Parathyroid adenoma (tissue), 2 donors: ENCODE results near the gene ARAP2.

Source experiments
- H2AFZ ChIP-seq: fragments of 300-600 bp; sonication (generic); one replicate; pipeline ENCODE4 v1.7.0; 2017; ENCODE audit warnings: antibody characterized with exemption, mild to moderate bottlenecking
- H3K27ac ChIP-seq: fragments of 300-600 bp; sonication (generic); one replicate; pipeline ENCODE4 v1.7.0; 2017
- H3K27me3 ChIP-seq: fragments of 300-600 bp; sonication (generic); one replicate; pipeline ENCODE4 v1.7.0; 2017; ENCODE audit warnings: low read length; ENCODE audit not compliant: control insufficient read depth, insufficient read depth
- H3K36me3 ChIP-seq: fragments of 300-600 bp; sonication (generic); one replicate; pipeline ENCODE4 v1.7.0; 2017; ENCODE audit warnings: low read length; ENCODE audit not compliant: control insufficient read depth, insufficient read depth
- H3K4me1 ChIP-seq: fragments of 300-600 bp; sonication (generic); one replicate; pipeline ENCODE4 v1.7.0; 2017; ENCODE audit warnings: control low read depth
- H3K4me2 ChIP-seq: fragments of 300-600 bp; sonication (generic); one replicate; pipeline ENCODE4 v1.7.0; 2017; ENCODE audit warnings: low read length
- H3K4me3 ChIP-seq: fragments of 300-600 bp; sonication (generic); one replicate; pipeline ENCODE4 v1.7.0; 2017; ENCODE audit warnings: low read depth, low read length
- H3K79me2 ChIP-seq: fragments of 300-600 bp; sonication (generic); one replicate; pipeline ENCODE4 v1.7.0; 2017; ENCODE audit warnings: control low read depth
- H3K9ac ChIP-seq: fragments of 300-600 bp; sonication (generic); one replicate; pipeline ENCODE4 v1.7.0; 2017; ENCODE audit warnings: mild to moderate bottlenecking
- H3K9me3 ChIP-seq: fragments of 300-600 bp; sonication (generic); one replicate; pipeline ENCODE4 v1.7.0; 2017; ENCODE audit warnings: low read length; ENCODE audit not compliant: control insufficient read depth
- TF ChIP-seq, protein P1 (sequence below): fragments of 300-600 bp; sonication (generic); IDR thresholded peaks from one replicate; pipeline ENCODE4 v1.7.0; 2017; ENCODE audit warnings: antibody characterized with exemption, mild to moderate bottlenecking
- donor health status: primary hyperparathyroidism.

ARAP2 gene

DNA sequence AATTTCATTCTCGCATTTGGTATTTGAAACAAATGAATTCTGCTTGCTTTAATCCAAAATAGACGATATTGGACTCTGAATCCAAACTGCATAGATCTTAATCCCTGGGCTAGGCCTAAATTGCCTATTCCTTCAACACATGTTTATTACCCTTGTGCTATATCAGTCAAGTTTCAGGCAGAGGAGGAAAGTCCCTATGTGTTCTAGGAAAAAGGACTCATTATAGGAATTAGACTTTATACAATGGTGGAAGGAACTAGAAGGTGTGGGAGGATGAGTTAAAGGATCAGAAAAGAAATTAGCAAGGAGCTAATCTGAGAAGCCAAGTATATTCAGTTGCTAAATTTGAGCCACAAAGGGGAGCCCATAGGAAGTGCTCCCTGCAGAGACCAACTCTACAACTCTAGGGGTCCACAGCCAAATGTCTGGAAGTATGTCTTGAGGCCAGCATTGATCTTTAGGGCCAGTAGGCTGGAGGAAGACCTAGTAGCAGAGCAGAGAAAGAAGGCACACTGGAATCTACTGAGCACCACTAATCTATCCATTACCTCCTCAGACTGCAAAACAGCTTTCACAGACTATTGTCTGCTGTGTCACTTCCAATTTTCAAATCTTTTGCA, 20.0 kb upstream of the ARAP2 start:
- H3K27me3 ChIP-seq, result no peaks in the 10 kb centered on the region
- H3K4me1 ChIP-seq, result no peaks in the 10 kb centered on the region
- H3K79me2 ChIP-seq, result no peaks in the 10 kb centered on the region
- H2AFZ ChIP-seq, result no peak overlapping the region
- TF ChIP-seq, protein P1, sequence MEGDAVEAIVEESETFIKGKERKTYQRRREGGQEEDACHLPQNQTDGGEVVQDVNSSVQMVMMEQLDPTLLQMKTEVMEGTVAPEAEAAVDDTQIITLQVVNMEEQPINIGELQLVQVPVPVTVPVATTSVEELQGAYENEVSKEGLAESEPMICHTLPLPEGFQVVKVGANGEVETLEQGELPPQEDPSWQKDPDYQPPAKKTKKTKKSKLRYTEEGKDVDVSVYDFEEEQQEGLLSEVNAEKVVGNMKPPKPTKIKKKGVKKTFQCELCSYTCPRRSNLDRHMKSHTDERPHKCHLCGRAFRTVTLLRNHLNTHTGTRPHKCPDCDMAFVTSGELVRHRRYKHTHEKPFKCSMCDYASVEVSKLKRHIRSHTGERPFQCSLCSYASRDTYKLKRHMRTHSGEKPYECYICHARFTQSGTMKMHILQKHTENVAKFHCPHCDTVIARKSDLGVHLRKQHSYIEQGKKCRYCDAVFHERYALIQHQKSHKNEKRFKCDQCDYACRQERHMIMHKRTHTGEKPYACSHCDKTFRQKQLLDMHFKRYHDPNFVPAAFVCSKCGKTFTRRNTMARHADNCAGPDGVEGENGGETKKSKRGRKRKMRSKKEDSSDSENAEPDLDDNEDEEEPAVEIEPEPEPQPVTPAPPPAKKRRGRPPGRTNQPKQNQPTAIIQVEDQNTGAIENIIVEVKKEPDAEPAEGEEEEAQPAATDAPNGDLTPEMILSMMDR, result no peak
- H3K36me3 ChIP-seq, result no peaks in the 10 kb centered on the region
- no peak overlapping the region for H3K4me3 ChIP-seq
- no peak overlapping the region for H3K27ac ChIP-seq
- no peak overlapping the region for H3K4me2 ChIP-seq
- H3K9ac ChIP-seq, result no peak overlapping the region
- H3K9me3 ChIP-seq, result no peaks in the 10 kb centered on the region

DNA sequence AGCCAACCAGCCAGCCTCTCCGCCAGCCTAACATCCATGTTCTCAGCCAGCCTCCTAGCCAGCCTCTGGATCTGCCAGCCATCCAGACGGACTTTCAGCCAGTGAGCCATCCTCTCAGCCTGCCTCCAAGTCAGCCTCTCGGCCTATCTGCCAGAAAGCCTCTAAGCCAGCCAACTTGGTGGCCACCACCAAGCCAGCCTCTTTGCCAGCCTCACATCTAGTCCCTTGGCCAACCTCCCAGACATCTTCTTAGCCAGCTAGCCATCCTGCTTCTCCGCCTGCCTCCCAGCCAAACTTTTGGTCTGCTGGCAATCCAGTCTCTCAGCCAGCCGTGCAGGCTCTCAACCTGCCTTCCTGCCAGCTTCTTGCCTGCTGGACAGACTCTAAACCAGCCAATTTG, 16.4 kb upstream of the ARAP2 start:
- Histone ChIP-seq H3K27me3 (no peaks in the 10 kb centered on the region), H3K4me3 (no peak overlapping the region), H3K9ac (no peak overlapping the region), H3K79me2 (no peaks in the 10 kb centered on the region), H3K27ac (no peak overlapping the region), H2AFZ (no peak overlapping the region), H3K4me2 (no peak overlapping the region), H3K36me3 (no peaks in the 10 kb centered on the region), H3K4me1 (no peaks in the 10 kb centered on the region), H3K9me3 (no peaks in the 10 kb centered on the region)
- TF ChIP-seq, protein P1, result no peak

DNA sequence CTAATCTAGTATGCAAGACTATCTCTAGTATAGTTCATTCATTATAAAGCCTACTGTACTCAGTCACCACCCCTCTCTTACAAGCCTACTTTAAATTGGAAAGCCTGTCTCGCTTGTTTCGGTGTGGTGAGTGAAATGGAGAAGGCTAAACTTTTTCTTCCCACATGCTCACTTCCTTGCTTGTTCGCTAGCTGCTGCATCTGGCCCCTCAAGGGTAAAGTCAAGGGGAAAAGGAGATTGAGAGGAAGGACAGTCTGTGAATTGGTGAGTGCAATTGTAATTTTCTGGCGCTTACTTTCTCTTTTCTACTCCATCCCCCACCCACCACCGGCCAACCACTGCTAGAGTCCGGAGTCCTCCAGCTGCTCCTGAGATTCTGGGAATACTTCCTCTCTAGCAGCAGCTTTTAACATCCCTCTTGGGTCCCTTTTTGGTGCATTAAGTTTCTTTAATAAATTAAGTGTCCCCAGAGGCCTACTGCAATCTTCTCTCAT, 12.1 kb upstream of the ARAP2 start:
- TF ChIP-seq, protein P1, result no peak
- H3K4me3 ChIP-seq, result no peak overlapping the region
- no peaks in the 10 kb centered on the region for H3K27me3 ChIP-seq
- H3K79me2 ChIP-seq, result no peaks in the 10 kb centered on the region
- no peaks in the 10 kb centered on the region for H3K36me3 ChIP-seq
- no peak overlapping the region for H2AFZ ChIP-seq
- no peak overlapping the region for H3K27ac ChIP-seq
- H3K9me3 ChIP-seq, result no peaks in the 10 kb centered on the region
- H3K4me2 ChIP-seq, result no peak overlapping the region
- H3K4me1 ChIP-seq, result no peaks in the 10 kb centered on the region
- H3K9ac ChIP-seq, result no peak overlapping the region

DNA sequence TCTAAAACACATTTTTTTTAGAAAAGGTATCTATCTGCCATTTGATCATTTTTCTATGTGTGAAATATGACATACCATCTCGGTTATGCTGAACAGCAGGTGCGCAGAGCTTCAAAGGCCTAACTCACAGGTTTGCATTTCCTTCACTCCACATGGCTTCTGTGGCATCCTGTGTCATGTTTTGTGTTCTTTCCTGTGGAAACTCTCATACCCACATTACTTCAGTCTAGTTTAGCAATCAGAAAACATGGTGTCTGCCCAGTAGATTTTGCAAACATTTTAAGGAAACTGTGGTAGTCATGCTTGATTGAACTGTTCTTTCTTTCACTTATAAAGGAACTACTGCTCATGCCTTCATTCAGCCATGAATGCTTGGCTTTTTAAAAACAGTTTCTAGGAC, 11.3 kb upstream of the ARAP2 start:
- no peaks in the 10 kb centered on the region for H3K79me2 ChIP-seq
- H3K9ac ChIP-seq, result no peak overlapping the region
- no peaks in the 10 kb centered on the region for H3K9me3 ChIP-seq
- no peak overlapping the region for H3K27ac ChIP-seq
- TF ChIP-seq, protein P1, result no peak
- H2AFZ ChIP-seq, result peak overlapping the region; percentile 34
- no peaks in the 10 kb centered on the region for H3K4me1 ChIP-seq
- no peaks in the 10 kb centered on the region for H3K36me3 ChIP-seq
- no peaks in the 10 kb centered on the region for H3K27me3 ChIP-seq
- H3K4me2 ChIP-seq, result no peak overlapping the region
- H3K4me3 ChIP-seq, result no peak overlapping the region

DNA sequence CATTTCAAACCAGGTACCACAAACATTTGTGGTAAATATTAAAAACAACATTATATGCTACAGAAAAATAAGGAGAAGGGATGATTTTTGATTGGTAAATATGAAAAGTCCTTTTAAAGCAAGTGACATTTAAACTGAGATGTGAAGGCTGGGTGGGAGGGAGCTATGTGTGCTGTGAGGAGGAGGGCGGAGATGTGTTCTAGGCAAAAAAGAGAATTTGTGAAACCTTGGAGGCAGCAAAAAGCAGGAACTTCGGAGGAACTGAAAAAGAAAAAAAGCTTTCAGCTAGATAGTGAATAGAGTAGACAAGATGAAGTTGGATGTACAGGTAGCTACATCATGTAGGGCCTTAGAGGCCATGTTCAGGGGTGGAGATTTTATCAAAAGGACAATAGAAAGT, 10.1 kb upstream of the ARAP2 start:
- H3K36me3 ChIP-seq, result no peaks in the 10 kb centered on the region
- H2AFZ ChIP-seq, result no peak overlapping the region
- no peak overlapping the region for H3K4me2 ChIP-seq
- H3K27ac ChIP-seq, result no peak overlapping the region
- TF ChIP-seq, protein P1, result no peak
- no peaks in the 10 kb centered on the region for H3K4me1 ChIP-seq
- no peaks in the 10 kb centered on the region for H3K9me3 ChIP-seq
- no peaks in the 10 kb centered on the region for H3K27me3 ChIP-seq
- H3K79me2 ChIP-seq, result no peaks in the 10 kb centered on the region
- H3K4me3 ChIP-seq, result no peak overlapping the region
- no peak overlapping the region for H3K9ac ChIP-seq
